Skeletal muscle satellite cell (primary cell): Measurements from ENCODE around the gene EXOC1.
A peak's percentile ranks its signal among the peaks of the same experiment; 100 is the strongest.
"Not testable (repeated sequence)": the region's sequence is repeated elsewhere in the genome, so short reads cannot be mapped to it uniquely, and the experiment has no call there.

Experiments
- H3K27me3 ChIP-seq: 2 replicates; pipeline ENCODE4 v1.7.0; 2013; ENCODE audit warnings: low read length; ENCODE audit not compliant: control insufficient read depth, insufficient read depth
- H3K36me3 ChIP-seq: 2 replicates; pipeline ENCODE4 v1.7.0; 2013; ENCODE audit warnings: mild to moderate bottlenecking, control low read depth, low read length; ENCODE audit not compliant: insufficient read depth
- H3K4me1 ChIP-seq: 2 replicates; pipeline ENCODE4 v1.7.0; 2013; ENCODE audit warnings: low read length; ENCODE audit not compliant: control insufficient read depth, insufficient read depth
- H3K4me2 ChIP-seq: 2 replicates; pipeline ENCODE4 v1.7.0; 2013; ENCODE audit warnings: mild to moderate bottlenecking, low read length
- H3K4me3 ChIP-seq: 2 replicates; pipeline ENCODE4 v1.7.0; 2013; ENCODE audit warnings: low read length
- H3K9ac ChIP-seq: 2 replicates; pipeline ENCODE4 v1.7.0; 2013; ENCODE audit warnings: mild to moderate bottlenecking, low read depth, low read length, moderate library complexity
- H3K9me3 ChIP-seq: replicated peaks from 2 replicates; pipeline ENCODE4 v1.7.0; 2013; ENCODE audit warnings: mild to moderate bottlenecking, control low read depth, low read length

Gene EXOC1

GRCh38 chr4:55935907-55936306 lies 82.5 kb downstream of the EXOC1 start:
- H3K4me3 ChIP-seq, H3K4me2 ChIP-seq, H3K4me1 ChIP-seq, H3K27me3 ChIP-seq, H3K9ac ChIP-seq, H3K36me3 ChIP-seq, H3K9me3 ChIP-seq: not testable (repeated sequence)

- Histone ChIP-seq H3K4me1 (no peaks in the 10 kb centered on the region), H3K27me3 (no peaks in the 10 kb centered on the region), H3K4me2 (no peak overlapping the region), H3K36me3 (no peaks in the 10 kb centered on the region), H3K9ac (no peak overlapping the region), H3K4me3 (no peak overlapping the region), H3K9me3 (no peaks in the 10 kb centered on the region)
Observed at GRCh38 chr4:55938481-55938880, 85.0 kb downstream of the EXOC1 start.

- no peaks in the 10 kb centered on the region for H3K27me3 ChIP-seq
Observed at GRCh38 chr4:55939421-55939820, 86.0 kb downstream of the EXOC1 start.

GRCh38 chr4:55941881-55942396 lies 88.5 kb downstream of the EXOC1 start:
- H3K4me1 ChIP-seq = peaks cover under 1% of the 10 kb centered on the region
- H3K4me3 ChIP-seq = no peak overlapping the region
- no peak overlapping the region for H3K9ac ChIP-seq
- H3K9me3 ChIP-seq = no peaks in the 10 kb centered on the region
- no peaks in the 10 kb centered on the region for H3K27me3 ChIP-seq
- H3K36me3 ChIP-seq = no peaks in the 10 kb centered on the region
- no peak overlapping the region for H3K4me2 ChIP-seq

More at GRCh38 chr4:55939421-55939820, 86.0 kb downstream of the EXOC1 start:
- H3K4me2 ChIP-seq = no peak overlapping the region
- H3K4me1 ChIP-seq = no peaks in the 10 kb centered on the region
- H3K4me3 ChIP-seq = no peak overlapping the region
- no peaks in the 10 kb centered on the region for H3K9me3 ChIP-seq
- no peak overlapping the region for H3K9ac ChIP-seq
- H3K36me3 ChIP-seq = no peaks in the 10 kb centered on the region

- H3K4me2 ChIP-seq = peak overlapping the region; percentile 92
- peak overlapping the region; percentile 84 for H3K4me3 ChIP-seq
- H3K9ac ChIP-seq = peak overlapping the region; percentile 97
Observed at GRCh38 chr4:55947254-55947882, 93.9 kb downstream of the EXOC1 start.

GRCh38 chr4:55947912-55948725 lies 94.7 kb downstream of the EXOC1 start:
- H3K9me3 ChIP-seq = no peaks in the 10 kb centered on the region
- peaks cover 5% of the 10 kb centered on the region for H3K36me3 ChIP-seq
- H3K9ac ChIP-seq = peak overlapping the region; percentile 97
- peaks cover 21% of the 10 kb centered on the region for H3K4me1 ChIP-seq
- peak overlapping the region; percentile 84 for H3K4me3 ChIP-seq
- peak overlapping the region; percentile 92 for H3K4me2 ChIP-seq
- no peaks in the 10 kb centered on the region for H3K27me3 ChIP-seq

More at GRCh38 chr4:55947254-55947882, 93.9 kb downstream of the EXOC1 start:
- Histone ChIP-seq H3K4me1 (peaks cover 21% of the 10 kb centered on the region), H3K36me3 (peaks cover 2% of the 10 kb centered on the region), H3K27me3 (no peaks in the 10 kb centered on the region), H3K9me3 (no peaks in the 10 kb centered on the region)

- H3K9ac ChIP-seq = peak within 1 kb of the TSS; percentile 97
- H3K36me3 ChIP-seq = peaks cover 6% of the 10 kb centered on the region
- H3K4me3 ChIP-seq = peak within 1 kb of the TSS; percentile 84
- no peaks in the 10 kb centered on the region for H3K27me3 ChIP-seq
- H3K4me1 ChIP-seq = peaks cover 21% of the 10 kb centered on the region
- no peaks in the 10 kb centered on the region for H3K9me3 ChIP-seq
- H3K4me2 ChIP-seq = peak within 1 kb of the TSS; percentile 92
Observed at GRCh38 chr4:55948726-55949481, 95.5 kb downstream of the EXOC1 start, which contains the start of gene CEP135. Gene CEP135, plus strand, starts transcription at chr4:55948945. Its CDS starts 3,186 bp downstream, at chr4:55952131.

- H3K36me3 ChIP-seq = peaks cover 10% of the 10 kb centered on the region
- H3K9me3 ChIP-seq = no peaks in the 10 kb centered on the region
- peak overlapping the region; percentile 84 for H3K4me3 ChIP-seq
Observed at GRCh38 chr4:55949482-55949802, 96.0 kb downstream of the EXOC1 start.

GRCh38 chr4:55951191-55951922 lies 97.9 kb downstream of the EXOC1 start:
- Histone ChIP-seq H3K4me1 (peaks cover 21% of the 10 kb centered on the region), H3K9me3 (no peaks in the 10 kb centered on the region), H3K36me3 (peaks cover 19% of the 10 kb centered on the region), H3K4me3 (no peak overlapping the region), H3K9ac (no peak overlapping the region), H3K4me2 (no peak overlapping the region), H3K27me3 (no peaks in the 10 kb centered on the region)

More at GRCh38 chr4:55949482-55949802, 96.0 kb downstream of the EXOC1 start:
- Histone ChIP-seq H3K4me1 (peaks cover 21% of the 10 kb centered on the region), H3K27me3 (no peaks in the 10 kb centered on the region), H3K4me2 (peak overlapping the region; percentile 92), H3K9ac (peak overlapping the region; percentile 97)
